DND-41 (cell line): ENCODE results near the gene FANCE.

ENCODE experiments used
- CTCF ChIP-seq: IDR thresholded peaks from 2 replicates; pipeline ENCODE4 v1.5.1; 2012; ENCODE audit warnings: borderline replicate concordance, low read length, moderate library complexity, mild to moderate bottlenecking; ENCODE audit not compliant: poor library complexity, severe bottlenecking; ENCODE audit errors: extremely low read depth
- EZH2 ChIP-seq: IDR thresholded peaks from 3 replicates; pipeline ENCODE4 v1.6.1; 2012; ENCODE audit warnings: borderline replicate concordance, low read depth, mild to moderate bottlenecking, moderate library complexity, low read length, inconsistent platforms; ENCODE audit not compliant: severe bottlenecking

- TF ChIP-seq CTCF = no peak
- TF ChIP-seq EZH2 = no peak
Measured at GRCh38 chr6:35441205-35441604, 10.9 kb upstream of the FANCE start.
